Fibroblast of lung (primary cell): ENCODE results near the gene SEC14L6. TPM values are rescaled to one million over a fixed set of nuclear protein-coding genes. Genes with fewer than 3 reads are reported as not detected.
A peak's percentile ranks its signal among the peaks of the same experiment; 100 is the strongest.

ENCODE experiments used
- DNase-seq, 2 donors: peaks; one replicate each; pipeline versions ENCODE4 v3.0.0 to v3.0.0-alpha.2; 2010; ENCODE audit warnings: low read depth in 2 of 2
- H2AFZ ChIP-seq: 2 replicates; pipeline ENCODE4 v1.5.1; 2012; ENCODE audit warnings: low read length, control low read depth, inconsistent platforms
- H3K27ac ChIP-seq: 2 replicates; pipeline ENCODE4 v1.5.1; 2011; ENCODE audit warnings: low read length, control low read depth; ENCODE audit not compliant: insufficient read depth
- H3K27me3 ChIP-seq: 2 replicates; pipeline ENCODE4 v1.5.1; 2011; ENCODE audit warnings: mild to moderate bottlenecking, low read length; ENCODE audit not compliant: control insufficient read depth, insufficient read depth
- H3K36me3 ChIP-seq: 2 replicates; pipeline ENCODE4 v1.5.1; 2011; ENCODE audit warnings: low read length; ENCODE audit not compliant: control insufficient read depth, insufficient read depth
- H3K4me1 ChIP-seq: 2 replicates; pipeline ENCODE4 v1.5.1; 2011; ENCODE audit warnings: low read length; ENCODE audit not compliant: control insufficient read depth, insufficient read depth; ENCODE audit errors: extremely low read depth
- H3K4me2 ChIP-seq: 2 replicates; pipeline ENCODE4 v1.5.1; 2011; ENCODE audit warnings: low read length, control low read depth; ENCODE audit not compliant: insufficient read depth; ENCODE audit errors: extremely low read depth
- H3K4me3 ChIP-seq, 4 experiments: fragments of 200-600 bp in 1 of 4; sonication (generic) in 1 of 4; replicated peaks in 1 of 4; 2 replicates each; pipeline ENCODE4 v1.5.1; 2011 to 2016; ENCODE audit warnings: low read length in 4 of 4, low read depth in 3 of 4, mild to moderate bottlenecking in 3 of 4, control low read depth in 2 of 4, inconsistent platforms in 1 of 4, mixed read lengths in 1 of 4; ENCODE audit not compliant: insufficient read depth in 1 of 4; ENCODE audit errors: control extremely low read depth in 1 of 4
- H3K79me2 ChIP-seq: 2 replicates; pipeline ENCODE4 v1.5.1; 2012; ENCODE audit warnings: mild to moderate bottlenecking, low read length, inconsistent platforms; ENCODE audit not compliant: control insufficient read depth, insufficient read depth
- H3K9ac ChIP-seq: 2 replicates; pipeline ENCODE4 v1.5.1; 2011; ENCODE audit warnings: mild to moderate bottlenecking, low read length, control low read depth; ENCODE audit not compliant: insufficient read depth
- H3K9me3 ChIP-seq: 2 replicates; pipeline ENCODE4 v1.5.1; 2012; ENCODE audit warnings: low read depth, low read length; ENCODE audit not compliant: control insufficient read depth, insufficient read depth
- H4K20me1 ChIP-seq: 2 replicates; pipeline ENCODE4 v1.5.1; 2011; ENCODE audit warnings: low read length; ENCODE audit not compliant: control insufficient read depth, insufficient read depth; ENCODE audit errors: extremely low read depth
- EZH2 ChIP-seq: IDR thresholded peaks from 2 replicates; pipeline ENCODE4 v1.5.1; 2012; ENCODE audit warnings: low read length, control low read depth, mild to moderate bottlenecking; ENCODE audit errors: missing control alignments
- polyA plus RNA-seq, 2 donors: library from polyadenylated mRNA; depleted of rRNA in 1 of 2; stranded (reverse) in 1 of 2; unstranded in 1 of 2; fragments of >200 nt; gene quantifications; 2 replicates each; pipeline ENCODE4 v1.2.1, GENCODE V29; 2011 to 2012; ENCODE audit warnings: missing spikeins in 1 of 2
- total RNA-seq: library from RNA; depleted of rRNA; stranded (reverse); fragments of >200 nt; gene quantifications from 2 replicates; pipeline ENCODE4 v1.2.1, GENCODE V29; 2014
- TF ChIP-seq, protein P1 (sequence below), 2 donors: IDR thresholded peaks in 1 of 2; conservative IDR thresholded peaks in 1 of 2; 1 replicate in 1 of 2; 2 replicates in 1 of 2; pipeline ENCODE4 v1.5.1; 2011 to 2012; ENCODE audit warnings: low read length in 2 of 2, control low read depth in 1 of 2, inconsistent platforms in 1 of 2, low read depth in 1 of 2, mild to moderate bottlenecking in 1 of 2

The SEC14L6 gene
- total and polyA plus RNA-seq, 2 donors (not counting 1 experiment from before 2014, with no cell fraction given): 0.12 to 0.66 TPM

DNA sequence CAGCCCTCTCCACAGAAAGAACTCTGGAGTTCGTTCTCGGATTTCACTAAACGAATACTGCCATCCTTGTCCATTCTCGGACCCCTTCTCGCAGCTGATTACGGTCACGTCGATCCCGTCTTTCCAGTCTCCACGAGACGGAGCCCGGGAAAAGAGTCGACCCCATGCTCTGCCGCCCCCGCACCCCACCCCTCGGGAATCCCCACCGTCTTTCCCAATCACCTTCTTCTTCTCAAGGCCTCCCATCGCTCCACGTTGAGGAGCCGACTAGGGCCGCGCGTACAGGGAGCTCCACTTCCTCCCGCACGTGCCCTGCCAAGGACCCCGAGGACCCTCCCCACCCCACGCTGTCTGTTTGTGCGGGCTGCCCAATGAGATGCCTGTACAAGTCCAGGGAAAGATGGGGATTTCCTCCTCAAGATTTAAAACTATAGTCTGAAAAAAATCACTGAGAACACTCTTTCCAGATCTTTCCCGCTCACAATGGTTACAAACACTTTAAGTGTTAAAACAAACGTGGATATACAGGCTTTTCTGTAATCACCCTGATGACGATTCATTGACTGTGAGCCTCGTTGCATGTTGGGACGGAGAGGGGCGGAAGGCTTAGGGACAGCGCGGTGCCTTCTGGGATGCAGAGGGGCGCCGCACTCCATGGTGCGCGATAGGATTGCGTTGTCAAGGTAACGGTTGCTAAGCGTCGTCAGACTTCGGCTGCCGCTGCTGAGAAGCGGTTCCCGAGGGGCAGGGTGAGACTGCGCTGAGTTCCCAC, 45.2 kb upstream of the SEC14L6 start, which contains the start of gene PES1:
Gene PES1 (minus strand): TSS at position 323 of the 772 bp plus-strand sequence. CDS start 77 bp downstream, at position 246.
- Histone ChIP-seq H4K20me1 (no peaks in the 10 kb centered on the region), H3K4me3 (peak within 1 kb of the TSS; percentile 61 to 99 (median 76)), H2AFZ (peak within 1 kb of the TSS; percentile 18), H3K4me1 (peaks cover 7% of the 10 kb centered on the region), H3K9me3 (no peaks in the 10 kb centered on the region), H3K9ac (peak within 1 kb of the TSS; percentile 79), H3K36me3 (peaks cover 11% of the 10 kb centered on the region), H3K27me3 (peaks cover 5% of the 10 kb centered on the region), H3K79me2 (peaks cover 25% of the 10 kb centered on the region), H3K27ac (peak within 1 kb of the TSS; percentile 90), H3K4me2 (peak within 1 kb of the TSS; percentile 95)
- peak; percentile 99 for DNase-seq
- TF ChIP-seq EZH2: no peak
- TF ChIP-seq, protein P1, sequence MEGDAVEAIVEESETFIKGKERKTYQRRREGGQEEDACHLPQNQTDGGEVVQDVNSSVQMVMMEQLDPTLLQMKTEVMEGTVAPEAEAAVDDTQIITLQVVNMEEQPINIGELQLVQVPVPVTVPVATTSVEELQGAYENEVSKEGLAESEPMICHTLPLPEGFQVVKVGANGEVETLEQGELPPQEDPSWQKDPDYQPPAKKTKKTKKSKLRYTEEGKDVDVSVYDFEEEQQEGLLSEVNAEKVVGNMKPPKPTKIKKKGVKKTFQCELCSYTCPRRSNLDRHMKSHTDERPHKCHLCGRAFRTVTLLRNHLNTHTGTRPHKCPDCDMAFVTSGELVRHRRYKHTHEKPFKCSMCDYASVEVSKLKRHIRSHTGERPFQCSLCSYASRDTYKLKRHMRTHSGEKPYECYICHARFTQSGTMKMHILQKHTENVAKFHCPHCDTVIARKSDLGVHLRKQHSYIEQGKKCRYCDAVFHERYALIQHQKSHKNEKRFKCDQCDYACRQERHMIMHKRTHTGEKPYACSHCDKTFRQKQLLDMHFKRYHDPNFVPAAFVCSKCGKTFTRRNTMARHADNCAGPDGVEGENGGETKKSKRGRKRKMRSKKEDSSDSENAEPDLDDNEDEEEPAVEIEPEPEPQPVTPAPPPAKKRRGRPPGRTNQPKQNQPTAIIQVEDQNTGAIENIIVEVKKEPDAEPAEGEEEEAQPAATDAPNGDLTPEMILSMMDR (conservative IDR thresholded peaks at IDR 0.05 in 1 of 2, IDR thresholded peaks at IDR 0.05 in 1 of 2; ENCODE audit: low read depth in 1 of 2, low read length in 2 of 2): no peak

DNA sequence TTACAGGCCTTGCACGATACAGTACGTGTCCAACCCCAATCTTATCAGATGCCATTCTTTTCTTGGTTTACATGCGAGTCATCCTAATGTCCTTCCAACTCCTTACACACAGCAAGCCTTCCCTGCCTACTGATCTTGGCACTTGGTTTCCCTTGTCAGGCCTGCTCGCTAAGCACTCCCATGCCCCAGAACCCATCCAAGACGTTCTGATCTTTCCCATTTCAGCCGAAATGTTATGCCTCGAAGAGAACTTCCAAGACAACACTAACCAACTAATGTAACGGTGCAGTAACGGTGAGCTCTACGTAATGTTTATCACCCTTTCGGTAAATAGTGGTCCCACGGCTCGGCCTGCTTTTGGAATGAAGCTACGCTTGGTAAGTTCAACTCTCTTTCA, 44.6 kb upstream of the SEC14L6 start:
- peaks cover 7% of the 10 kb centered on the region for H3K4me1 ChIP-seq
- H2AFZ ChIP-seq: peak overlapping the region; percentile 17
- no peak for TF ChIP-seq EZH2
- TF ChIP-seq, protein P1 (conservative IDR thresholded peaks at IDR 0.05 in 1 of 2, IDR thresholded peaks at IDR 0.05 in 1 of 2; ENCODE audit: low read depth in 1 of 2, low read length in 2 of 2): no peak
- no peaks in the 10 kb centered on the region for H3K9me3 ChIP-seq
- peak overlapping the region; percentile 79 for H3K9ac ChIP-seq
- H3K27ac ChIP-seq: peak overlapping the region; percentile 90
- peak; percentile 27 to 55 for DNase-seq
- H4K20me1 ChIP-seq: no peaks in the 10 kb centered on the region
- H3K36me3 ChIP-seq: peaks cover 12% of the 10 kb centered on the region
- peaks cover 5% of the 10 kb centered on the region for H3K27me3 ChIP-seq
- H3K79me2 ChIP-seq: peaks cover 25% of the 10 kb centered on the region
- peak overlapping the region; percentile 61 to 99 (median 76) for H3K4me3 ChIP-seq
- H3K4me2 ChIP-seq: peak overlapping the region; percentile 95

DNA sequence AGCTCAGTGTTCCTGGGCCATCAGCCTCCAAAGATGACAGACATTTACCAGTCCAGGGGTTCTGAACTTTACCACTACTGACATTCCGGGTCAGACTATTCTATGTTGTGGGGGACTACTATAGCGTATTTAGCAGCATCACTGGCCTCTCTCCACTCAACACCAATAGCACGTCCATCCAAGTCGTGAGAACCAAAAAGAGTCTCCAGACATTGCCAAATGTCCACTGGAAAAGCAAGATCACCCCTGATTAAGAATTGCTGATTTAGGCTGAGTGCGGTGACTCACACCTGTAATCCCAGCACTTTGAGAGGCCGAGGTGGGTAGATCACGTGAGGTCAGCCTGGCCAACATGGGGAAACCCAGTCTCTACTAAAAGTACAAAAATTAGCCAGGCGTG, 39.9 kb upstream of the SEC14L6 start:
- Histone ChIP-seq H3K27me3 (no peaks in the 10 kb centered on the region), H3K9me3 (no peaks in the 10 kb centered on the region), H4K20me1 (peaks cover 2% of the 10 kb centered on the region), H3K4me1 (peaks cover 7% of the 10 kb centered on the region), H3K4me3 (no peak overlapping the region), H3K4me2 (no peak overlapping the region), H2AFZ (no peak overlapping the region), H3K79me2 (peaks cover 24% of the 10 kb centered on the region), H3K36me3 (peaks cover 43% of the 10 kb centered on the region), H3K9ac (no peak overlapping the region), H3K27ac (no peak overlapping the region)
- TF ChIP-seq EZH2: no peak
- TF ChIP-seq, protein P1 (conservative IDR thresholded peaks at IDR 0.05 in 1 of 2, IDR thresholded peaks at IDR 0.05 in 1 of 2; ENCODE audit: low read depth in 1 of 2, low read length in 2 of 2): no peak
- no peak for DNase-seq
